HL-60 (cell line): ENCODE measurements around the gene CANT1.

ENCODE experiments used
- TF ChIP-seq, protein P1 (sequence below): IDR thresholded peaks from one replicate; pipeline ENCODE4 v1.5.1; 2011; ENCODE audit warnings: low read length, control low read depth, inconsistent platforms; ENCODE audit not compliant: insufficient read depth
- TF ChIP-seq, protein P2 (sequence below): IDR thresholded peaks from 2 replicates; pipeline ENCODE4 v1.6.1; 2012; ENCODE audit warnings: low read depth; ENCODE audit not compliant: insufficient replicate concordance

DNA sequence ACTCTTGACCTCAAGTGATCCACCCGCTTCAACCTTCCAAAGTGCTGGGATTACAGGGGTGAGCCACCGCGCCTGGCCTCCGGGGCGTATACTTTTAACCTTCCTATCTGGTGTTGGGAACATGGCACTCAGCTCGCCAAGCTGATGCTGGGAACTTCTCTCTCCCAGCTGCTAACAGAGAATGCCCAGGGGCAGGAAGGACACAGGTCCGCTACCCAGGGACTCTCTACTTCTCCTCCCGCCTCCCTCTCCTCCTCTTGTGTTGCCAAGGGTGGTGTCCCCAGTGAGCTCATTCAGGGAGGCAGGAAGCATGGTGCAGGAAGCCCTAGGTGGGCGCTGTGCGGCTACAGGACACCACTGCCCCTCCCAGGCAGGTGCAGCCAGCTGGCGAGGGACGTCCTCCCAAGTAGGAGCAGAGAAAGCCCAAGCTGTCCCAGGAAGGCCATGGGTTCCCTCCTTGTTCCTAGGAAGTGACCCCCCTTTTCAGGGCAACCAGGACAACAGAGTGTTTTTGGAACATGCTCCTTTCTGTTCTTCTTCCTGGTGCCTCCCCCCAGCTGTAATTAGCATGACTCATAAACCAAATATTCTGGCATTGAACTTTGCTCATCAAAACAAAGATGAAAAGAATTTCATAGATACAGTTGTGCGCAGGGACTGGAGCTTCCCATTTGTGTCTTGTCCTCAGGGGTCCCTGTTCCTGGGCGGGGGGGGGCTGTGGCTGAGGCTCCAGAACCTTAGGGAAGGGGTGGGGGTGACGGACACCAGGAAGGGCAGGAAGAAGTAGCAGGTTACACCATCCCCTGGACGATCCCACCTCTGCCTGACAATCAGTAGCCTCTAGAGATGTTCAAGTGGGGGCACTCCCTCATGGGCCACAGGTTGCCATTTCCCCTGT, 17.1 kb upstream of the CANT1 start:
- TF ChIP-seq, protein P1, sequence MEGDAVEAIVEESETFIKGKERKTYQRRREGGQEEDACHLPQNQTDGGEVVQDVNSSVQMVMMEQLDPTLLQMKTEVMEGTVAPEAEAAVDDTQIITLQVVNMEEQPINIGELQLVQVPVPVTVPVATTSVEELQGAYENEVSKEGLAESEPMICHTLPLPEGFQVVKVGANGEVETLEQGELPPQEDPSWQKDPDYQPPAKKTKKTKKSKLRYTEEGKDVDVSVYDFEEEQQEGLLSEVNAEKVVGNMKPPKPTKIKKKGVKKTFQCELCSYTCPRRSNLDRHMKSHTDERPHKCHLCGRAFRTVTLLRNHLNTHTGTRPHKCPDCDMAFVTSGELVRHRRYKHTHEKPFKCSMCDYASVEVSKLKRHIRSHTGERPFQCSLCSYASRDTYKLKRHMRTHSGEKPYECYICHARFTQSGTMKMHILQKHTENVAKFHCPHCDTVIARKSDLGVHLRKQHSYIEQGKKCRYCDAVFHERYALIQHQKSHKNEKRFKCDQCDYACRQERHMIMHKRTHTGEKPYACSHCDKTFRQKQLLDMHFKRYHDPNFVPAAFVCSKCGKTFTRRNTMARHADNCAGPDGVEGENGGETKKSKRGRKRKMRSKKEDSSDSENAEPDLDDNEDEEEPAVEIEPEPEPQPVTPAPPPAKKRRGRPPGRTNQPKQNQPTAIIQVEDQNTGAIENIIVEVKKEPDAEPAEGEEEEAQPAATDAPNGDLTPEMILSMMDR: no peak
- TF ChIP-seq, protein P2, sequence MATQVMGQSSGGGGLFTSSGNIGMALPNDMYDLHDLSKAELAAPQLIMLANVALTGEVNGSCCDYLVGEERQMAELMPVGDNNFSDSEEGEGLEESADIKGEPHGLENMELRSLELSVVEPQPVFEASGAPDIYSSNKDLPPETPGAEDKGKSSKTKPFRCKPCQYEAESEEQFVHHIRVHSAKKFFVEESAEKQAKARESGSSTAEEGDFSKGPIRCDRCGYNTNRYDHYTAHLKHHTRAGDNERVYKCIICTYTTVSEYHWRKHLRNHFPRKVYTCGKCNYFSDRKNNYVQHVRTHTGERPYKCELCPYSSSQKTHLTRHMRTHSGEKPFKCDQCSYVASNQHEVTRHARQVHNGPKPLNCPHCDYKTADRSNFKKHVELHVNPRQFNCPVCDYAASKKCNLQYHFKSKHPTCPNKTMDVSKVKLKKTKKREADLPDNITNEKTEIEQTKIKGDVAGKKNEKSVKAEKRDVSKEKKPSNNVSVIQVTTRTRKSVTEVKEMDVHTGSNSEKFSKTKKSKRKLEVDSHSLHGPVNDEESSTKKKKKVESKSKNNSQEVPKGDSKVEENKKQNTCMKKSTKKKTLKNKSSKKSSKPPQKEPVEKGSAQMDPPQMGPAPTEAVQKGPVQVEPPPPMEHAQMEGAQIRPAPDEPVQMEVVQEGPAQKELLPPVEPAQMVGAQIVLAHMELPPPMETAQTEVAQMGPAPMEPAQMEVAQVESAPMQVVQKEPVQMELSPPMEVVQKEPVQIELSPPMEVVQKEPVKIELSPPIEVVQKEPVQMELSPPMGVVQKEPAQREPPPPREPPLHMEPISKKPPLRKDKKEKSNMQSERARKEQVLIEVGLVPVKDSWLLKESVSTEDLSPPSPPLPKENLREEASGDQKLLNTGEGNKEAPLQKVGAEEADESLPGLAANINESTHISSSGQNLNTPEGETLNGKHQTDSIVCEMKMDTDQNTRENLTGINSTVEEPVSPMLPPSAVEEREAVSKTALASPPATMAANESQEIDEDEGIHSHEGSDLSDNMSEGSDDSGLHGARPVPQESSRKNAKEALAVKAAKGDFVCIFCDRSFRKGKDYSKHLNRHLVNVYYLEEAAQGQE: no peak
